ENCODE results near the gene PIKFYVE.
"Not testable (repeated sequence)": the region's sequence is repeated elsewhere in the genome, so short reads cannot be mapped to it uniquely, and the experiment has no call there.

Gene PIKFYVE, protein sequence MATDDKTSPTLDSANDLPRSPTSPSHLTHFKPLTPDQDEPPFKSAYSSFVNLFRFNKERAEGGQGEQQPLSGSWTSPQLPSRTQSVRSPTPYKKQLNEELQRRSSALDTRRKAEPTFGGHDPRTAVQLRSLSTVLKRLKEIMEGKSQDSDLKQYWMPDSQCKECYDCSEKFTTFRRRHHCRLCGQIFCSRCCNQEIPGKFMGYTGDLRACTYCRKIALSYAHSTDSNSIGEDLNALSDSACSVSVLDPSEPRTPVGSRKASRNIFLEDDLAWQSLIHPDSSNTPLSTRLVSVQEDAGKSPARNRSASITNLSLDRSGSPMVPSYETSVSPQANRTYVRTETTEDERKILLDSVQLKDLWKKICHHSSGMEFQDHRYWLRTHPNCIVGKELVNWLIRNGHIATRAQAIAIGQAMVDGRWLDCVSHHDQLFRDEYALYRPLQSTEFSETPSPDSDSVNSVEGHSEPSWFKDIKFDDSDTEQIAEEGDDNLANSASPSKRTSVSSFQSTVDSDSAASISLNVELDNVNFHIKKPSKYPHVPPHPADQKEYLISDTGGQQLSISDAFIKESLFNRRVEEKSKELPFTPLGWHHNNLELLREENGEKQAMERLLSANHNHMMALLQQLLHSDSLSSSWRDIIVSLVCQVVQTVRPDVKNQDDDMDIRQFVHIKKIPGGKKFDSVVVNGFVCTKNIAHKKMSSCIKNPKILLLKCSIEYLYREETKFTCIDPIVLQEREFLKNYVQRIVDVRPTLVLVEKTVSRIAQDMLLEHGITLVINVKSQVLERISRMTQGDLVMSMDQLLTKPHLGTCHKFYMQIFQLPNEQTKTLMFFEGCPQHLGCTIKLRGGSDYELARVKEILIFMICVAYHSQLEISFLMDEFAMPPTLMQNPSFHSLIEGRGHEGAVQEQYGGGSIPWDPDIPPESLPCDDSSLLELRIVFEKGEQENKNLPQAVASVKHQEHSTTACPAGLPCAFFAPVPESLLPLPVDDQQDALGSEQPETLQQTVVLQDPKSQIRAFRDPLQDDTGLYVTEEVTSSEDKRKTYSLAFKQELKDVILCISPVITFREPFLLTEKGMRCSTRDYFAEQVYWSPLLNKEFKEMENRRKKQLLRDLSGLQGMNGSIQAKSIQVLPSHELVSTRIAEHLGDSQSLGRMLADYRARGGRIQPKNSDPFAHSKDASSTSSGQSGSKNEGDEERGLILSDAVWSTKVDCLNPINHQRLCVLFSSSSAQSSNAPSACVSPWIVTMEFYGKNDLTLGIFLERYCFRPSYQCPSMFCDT (N-terminal part only)

GRCh38 chr2:208265801-208266552, at the start of gene PIKFYVE:
PIKFYVE (plus strand) TSS chr2:208266255; CDS start chr2:208271520, 5,265 bp downstream.
- DNase-seq: peak; percentile 87 to 99 (median 97)

DNA sequence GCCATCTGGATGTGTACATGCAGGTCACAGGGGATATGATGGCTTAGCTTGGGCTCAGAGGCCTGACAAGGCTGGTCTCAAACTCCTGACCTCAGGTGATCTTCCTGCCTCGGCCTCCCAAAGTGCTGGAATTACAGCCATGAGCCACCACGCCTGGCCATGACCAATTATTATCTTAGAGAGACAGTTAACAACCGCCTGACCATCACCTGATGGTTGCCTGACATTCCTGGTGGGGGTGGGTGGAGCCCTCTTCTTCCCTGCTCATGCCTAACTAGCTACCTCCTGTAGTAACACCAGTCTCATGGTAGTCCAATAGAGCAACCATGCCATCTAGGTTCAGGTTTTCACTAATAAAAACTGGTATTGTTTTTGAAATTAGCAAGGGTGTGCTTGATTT, 44.2 kb upstream of the PIKFYVE start:
- not testable (repeated sequence) for DNase-seq

DNA sequence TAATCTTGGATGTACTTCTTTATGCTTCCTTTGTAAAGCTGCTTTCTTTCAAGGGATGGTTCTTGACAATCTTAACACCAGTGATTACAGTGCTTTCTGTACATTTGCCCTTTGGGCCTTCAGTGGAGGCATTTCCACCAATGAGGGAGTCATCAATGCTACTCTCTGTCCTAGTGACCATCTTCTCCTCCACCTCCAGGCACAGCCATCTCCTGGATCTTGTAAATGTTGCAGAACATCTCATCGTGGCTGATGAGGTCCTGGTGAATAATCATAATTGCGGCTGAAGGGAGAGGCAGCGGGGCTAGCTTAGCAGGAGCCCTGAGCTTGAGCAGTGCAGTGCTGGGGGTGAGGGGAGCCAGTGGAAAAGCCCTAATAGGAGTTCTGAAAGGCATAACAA, 43.7 kb upstream of the PIKFYVE start:
- no peak for DNase-seq

GRCh38 chr2:208224802-208225201, 41.3 kb upstream of the PIKFYVE start:
- DNase-seq: no peak

GRCh38 chr2:208227581-208228232, 38.3 kb upstream of the PIKFYVE start:
- DNase-seq: no peak

DNA sequence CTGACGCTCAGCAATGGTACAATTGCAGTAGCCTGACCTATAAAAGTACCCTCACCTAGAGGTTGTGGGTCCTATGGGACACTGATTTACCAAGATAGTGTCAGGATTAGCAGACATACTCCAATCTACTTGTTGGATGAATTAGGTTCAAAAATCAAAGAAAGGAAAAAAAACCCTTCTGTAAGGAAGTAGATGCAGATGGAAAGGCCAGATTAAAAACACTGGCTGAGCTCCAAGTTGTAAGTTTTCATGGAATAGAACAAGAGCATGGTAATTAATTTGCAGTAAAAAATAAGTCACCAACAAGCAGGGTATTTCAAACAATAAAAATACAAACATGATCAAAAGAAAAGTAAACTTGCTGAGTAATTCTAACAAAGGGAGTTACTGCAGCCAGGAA, 37.6 kb upstream of the PIKFYVE start:
- no peak for DNase-seq

- no peak for DNase-seq
Observed at GRCh38 chr2:208234786-208235185, 31.3 kb upstream of the PIKFYVE start.

DNA sequence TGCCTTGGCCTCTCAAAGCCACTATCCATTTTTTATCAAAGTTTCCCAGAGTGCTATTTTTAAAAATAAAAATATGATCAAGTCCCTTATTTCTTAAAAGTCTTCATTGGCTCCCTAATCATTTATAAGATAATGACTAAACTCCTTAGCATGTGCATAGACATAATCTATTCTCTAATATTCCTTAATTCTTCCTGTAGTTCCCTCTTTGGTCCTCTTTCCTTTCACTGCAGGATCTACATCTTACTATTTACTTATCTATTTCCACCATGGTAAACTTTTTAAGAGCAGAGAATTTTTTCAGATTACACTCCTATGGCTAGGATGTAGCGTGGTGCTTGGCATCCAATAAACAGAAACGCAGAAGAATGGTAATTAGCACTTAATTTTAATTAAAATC, 30.2 kb upstream of the PIKFYVE start:
- no peak for DNase-seq

DNA sequence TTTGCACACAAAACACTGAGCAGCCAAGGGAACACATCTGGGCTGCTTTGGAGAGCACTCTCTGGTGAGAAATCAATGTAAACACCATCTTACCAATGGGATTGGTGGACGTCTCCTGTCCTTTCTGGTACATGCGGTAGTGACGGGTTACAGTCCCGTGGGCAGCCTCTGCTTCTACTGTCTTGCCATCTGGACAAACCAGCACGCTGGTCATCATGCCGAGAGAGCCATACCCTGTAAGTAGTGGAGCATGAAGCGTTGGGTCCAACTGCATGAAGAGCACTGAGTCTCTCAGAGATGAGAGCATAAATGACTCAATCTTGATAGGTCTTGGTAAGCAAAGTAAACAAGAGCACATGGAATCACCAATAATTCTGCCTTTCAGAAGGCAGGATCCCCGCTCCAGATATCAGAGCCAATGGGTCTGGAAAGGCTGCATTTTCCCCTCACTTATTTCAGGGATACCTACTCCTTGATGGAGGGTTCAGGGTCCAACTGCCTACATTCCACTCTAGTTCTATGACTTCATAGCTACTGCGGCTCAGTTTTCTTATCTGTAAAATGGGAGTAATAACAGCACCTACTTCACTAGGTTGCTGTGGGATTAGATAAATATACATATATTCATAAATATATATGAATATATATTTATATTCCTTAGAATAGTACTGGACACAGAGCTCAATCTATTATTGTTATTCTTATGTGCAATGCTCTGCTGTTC, 26.1 kb upstream of the PIKFYVE start:
- DNase-seq: no peak

DNA sequence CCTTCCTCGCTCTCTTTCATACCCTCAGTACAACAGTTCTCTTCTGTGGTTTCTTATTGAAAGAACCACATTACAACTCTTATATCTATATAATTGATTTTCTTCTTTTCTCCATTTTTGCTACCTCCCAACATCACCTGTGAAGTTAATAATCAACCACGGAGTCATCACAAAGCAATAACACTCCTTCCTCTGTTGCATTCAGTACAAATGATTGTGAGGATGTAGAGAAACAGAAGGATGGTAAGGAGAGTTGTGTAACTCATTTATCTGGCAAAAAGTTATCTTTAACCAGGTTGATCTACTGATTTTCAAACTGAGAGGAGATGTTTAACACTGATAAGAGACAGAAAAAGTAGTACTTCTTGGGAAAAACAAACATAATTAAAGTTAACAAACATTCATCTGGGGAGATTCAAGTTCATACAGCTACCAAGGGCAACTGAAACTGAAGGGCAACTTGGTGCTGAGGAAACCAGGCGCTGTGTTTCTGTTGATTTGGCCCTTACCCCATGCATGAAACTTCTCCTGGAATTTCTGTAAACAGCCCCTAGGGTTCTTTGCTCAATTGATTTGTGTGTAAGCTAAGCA, 25.3 kb upstream of the PIKFYVE start:
- DNase-seq: no peak

DNA sequence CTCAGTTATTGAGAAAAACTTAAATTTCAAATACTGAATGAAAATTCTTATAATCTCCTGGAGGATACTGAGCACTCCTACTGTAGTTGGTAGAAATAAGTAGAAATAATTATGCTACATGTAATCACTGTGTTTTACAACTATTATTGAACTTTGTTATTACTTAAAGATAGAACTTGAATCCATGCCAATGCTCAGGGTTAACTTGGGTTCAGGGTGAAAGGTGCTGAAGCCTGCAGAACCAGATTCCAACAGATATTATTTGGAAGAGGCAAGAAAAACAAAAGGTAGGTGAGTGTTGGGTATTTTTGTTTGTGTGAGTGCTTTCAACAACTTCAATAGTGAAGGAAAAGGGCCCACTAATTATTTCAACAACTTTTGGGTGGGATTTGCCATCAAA, 21.6 kb upstream of the PIKFYVE start:
- DNase-seq: no peak

DNA sequence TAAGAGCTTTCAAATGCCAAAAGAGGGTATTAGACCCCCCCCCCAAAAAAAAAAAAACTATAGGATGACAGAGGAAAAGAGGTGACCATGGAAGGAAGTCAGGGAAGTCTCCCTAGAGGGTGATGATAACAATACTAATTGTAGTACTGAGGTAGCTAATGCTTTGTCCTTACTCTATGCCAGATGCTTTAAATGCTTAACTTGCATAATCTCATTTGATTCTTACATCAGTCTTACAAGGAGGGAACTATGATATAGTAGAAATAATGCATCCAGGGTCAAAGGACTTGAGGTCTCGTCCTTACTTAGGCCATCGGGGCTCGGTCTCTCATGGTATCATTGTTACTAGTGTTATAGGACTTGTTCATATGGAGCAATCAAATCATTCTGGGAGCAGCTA, 20.3 kb upstream of the PIKFYVE start:
- no peak for DNase-seq

DNA sequence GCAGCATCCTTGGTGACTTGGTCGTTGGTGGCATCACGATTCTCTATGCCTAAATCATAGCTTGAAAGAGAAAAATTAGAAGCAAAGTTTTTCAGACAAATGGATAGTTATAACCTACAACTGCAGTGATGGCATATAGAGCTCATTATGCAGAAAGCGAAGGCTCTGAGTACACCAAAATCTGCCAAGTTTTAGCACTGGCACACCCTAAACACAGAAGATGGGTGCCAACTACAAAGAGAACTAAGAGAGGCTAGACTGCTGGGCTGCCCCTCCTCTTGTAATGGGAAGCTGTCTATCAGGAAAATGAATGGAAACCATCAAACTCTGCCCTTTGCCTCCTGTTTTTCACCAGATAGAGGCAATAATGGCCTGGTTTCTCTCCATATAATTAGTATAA, 17.5 kb upstream of the PIKFYVE start:
- no peak for DNase-seq

DNA sequence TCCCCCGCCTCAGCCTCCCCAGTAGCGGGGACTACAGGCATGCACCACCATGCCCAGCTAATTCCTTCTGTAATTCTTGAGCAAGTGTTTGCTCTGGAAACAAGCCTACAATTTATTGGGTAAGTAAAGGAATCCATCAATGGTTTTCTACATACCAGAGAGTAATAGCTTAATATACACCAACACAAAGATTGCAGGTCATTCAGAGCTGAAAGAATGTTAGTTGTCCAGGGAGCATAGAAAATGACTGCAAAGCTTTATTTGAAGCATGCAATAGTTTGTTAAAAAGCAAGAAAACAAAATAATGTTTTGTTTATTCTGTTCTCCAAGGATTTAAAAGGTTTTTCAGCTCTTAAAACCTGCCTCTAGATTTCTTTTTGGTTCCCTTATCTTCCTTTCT, 16.8 kb upstream of the PIKFYVE start:
- no peak for DNase-seq

- DNase-seq: no peak
Observed at GRCh38 chr2:208250388-208250787, 15.7 kb upstream of the PIKFYVE start.

GRCh38 chr2:208251098-208251497, 15.0 kb upstream of the PIKFYVE start:
- no peak for DNase-seq

- no peak for DNase-seq
Observed at GRCh38 chr2:208252716-208253492, 13.2 kb upstream of the PIKFYVE start.

- DNase-seq: no peak
Observed at GRCh38 chr2:208253600-208254117, 12.4 kb upstream of the PIKFYVE start.

All from C1 segment of cervical spinal cord (tissue), 14 donors.